OCI-LY1 (cell line): Measurements from ENCODE around the gene PTGDR2.

ENCODE experiments used
- EZH2 ChIP-seq: fragments of 200-600 bp; sonication (generic), shearing (Covaris generic); IDR thresholded peaks from 2 replicates; pipeline ENCODE4 v1.8.0; 2017; ENCODE audit warnings: borderline replicate concordance, mixed run types, mild to moderate bottlenecking, antibody characterized with exemption, low read length, moderate library complexity, mixed read lengths
- TF ChIP-seq, protein P1 (sequence below): fragments of 200-600 bp; sonication (generic), shearing (Covaris generic); IDR thresholded peaks from 2 replicates; pipeline ENCODE4 v1.5.1; 2017; ENCODE audit warnings: mild to moderate bottlenecking, antibody characterized with exemption, low read length, moderate library complexity, mixed read lengths

DNA sequence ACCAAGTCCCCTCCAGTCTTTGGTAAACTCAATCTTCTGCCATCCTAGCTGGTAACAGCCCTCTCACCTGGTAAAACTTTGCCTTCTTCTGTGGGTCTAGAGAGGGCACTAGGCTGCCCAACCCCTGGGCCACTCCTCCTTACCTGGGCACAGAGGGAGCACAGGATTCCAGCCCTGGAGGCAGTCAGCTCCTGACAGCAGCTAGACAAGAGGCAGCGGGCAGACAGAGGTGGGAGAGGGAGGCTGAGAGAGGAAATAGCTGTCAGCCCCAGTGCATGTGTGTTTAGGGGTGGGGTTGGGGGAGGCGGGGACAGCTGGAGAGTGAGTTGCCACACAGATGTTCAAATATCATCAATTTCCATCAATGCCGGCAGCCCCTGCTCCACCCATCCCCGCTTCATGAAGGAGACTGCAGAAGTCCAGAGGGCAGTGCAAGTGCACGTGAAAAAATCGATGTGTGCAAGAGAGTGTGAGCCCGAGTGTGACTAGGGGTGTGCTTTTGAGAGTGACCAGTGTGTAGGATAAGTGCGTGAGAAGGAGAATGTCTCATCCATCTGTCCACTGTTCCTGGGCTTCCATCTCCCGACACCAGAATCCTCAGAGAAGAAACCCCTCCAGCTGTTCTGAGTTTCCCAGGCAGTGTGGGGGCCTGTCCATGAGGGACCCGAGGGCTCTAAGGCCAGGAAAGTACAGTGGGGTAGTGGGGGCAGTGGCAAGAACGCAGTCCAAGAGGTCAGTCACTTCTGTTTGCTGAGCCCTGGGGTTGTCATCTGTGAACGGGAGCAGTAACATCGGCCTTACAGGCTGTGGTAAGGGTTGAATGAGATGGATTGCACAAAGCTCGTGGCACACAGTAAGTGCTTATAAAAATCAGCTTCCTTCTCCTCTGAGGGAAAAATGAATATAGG lies at the start of gene PTGDR2:
- TF ChIP-seq, protein P1, sequence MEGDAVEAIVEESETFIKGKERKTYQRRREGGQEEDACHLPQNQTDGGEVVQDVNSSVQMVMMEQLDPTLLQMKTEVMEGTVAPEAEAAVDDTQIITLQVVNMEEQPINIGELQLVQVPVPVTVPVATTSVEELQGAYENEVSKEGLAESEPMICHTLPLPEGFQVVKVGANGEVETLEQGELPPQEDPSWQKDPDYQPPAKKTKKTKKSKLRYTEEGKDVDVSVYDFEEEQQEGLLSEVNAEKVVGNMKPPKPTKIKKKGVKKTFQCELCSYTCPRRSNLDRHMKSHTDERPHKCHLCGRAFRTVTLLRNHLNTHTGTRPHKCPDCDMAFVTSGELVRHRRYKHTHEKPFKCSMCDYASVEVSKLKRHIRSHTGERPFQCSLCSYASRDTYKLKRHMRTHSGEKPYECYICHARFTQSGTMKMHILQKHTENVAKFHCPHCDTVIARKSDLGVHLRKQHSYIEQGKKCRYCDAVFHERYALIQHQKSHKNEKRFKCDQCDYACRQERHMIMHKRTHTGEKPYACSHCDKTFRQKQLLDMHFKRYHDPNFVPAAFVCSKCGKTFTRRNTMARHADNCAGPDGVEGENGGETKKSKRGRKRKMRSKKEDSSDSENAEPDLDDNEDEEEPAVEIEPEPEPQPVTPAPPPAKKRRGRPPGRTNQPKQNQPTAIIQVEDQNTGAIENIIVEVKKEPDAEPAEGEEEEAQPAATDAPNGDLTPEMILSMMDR: no peak
- TF ChIP-seq EZH2: no peak
